HG03097 (cell line): ENCODE data around the gene BMF.

ENCODE experiments used
- ATAC-seq: cut with Tn5 transposase; IDR thresholded peaks from one replicate; pipeline ENCODE4 v1.9.1; 2021; ENCODE audit not compliant: unreplicated experiment, low FRiP score

The BMF gene

GRCh38 chr15:40069178-40070165 is 39.2 kb downstream of the BMF start:
- peak; percentile 52 for ATAC-seq

- ATAC-seq = no peak
Measured at GRCh38 chr15:40067921-40068624, 40.6 kb downstream of the BMF start.

- no peak for ATAC-seq
Measured at GRCh38 chr15:40066589-40066988, 42.1 kb downstream of the BMF start.

- no peak for ATAC-seq
Measured at GRCh38 chr15:40065166-40065565, 43.5 kb downstream of the BMF start.

GRCh38 chr15:40064231-40064894 is 44.3 kb downstream of the BMF start:
- no peak for ATAC-seq

GRCh38 chr15:40063563-40064011 is 45.1 kb downstream of the BMF start:
- no peak for ATAC-seq

- ATAC-seq = no peak
Measured at GRCh38 chr15:40062816-40063562, 45.7 kb downstream of the BMF start.

GRCh38 chr15:40061212-40061901 is 47.3 kb downstream of the BMF start:
- no peak for ATAC-seq

- no peak for ATAC-seq
Measured at GRCh38 chr15:40060236-40060961, 48.3 kb downstream of the BMF start.

GRCh38 chr15:40059821-40060220 is 48.9 kb downstream of the BMF start:
- ATAC-seq = no peak

- ATAC-seq = no peak
Measured at GRCh38 chr15:40058476-40059140, 50.1 kb downstream of the BMF start.

- ATAC-seq = no peak
Measured at GRCh38 chr15:40055576-40056293, 52.9 kb downstream of the BMF start.

- ATAC-seq = peak; percentile 60
Measured at GRCh38 chr15:40054855-40055575, 53.7 kb downstream of the BMF start.

- ATAC-seq = peak; percentile 11
Measured at GRCh38 chr15:40054605-40054854, 54.1 kb downstream of the BMF start.

- no peak for ATAC-seq
Measured at GRCh38 chr15:40053831-40054604, 54.7 kb downstream of the BMF start.

GRCh38 chr15:40053079-40053830 is 55.4 kb downstream of the BMF start:
- no peak for ATAC-seq
